GM12875 (cell line): ENCODE measurements around the gene MAP3K14.
A peak's percentile ranks its signal among the peaks of the same experiment; 100 is the strongest.

Source experiments
- H3K4me3 ChIP-seq: one replicate; pipeline ENCODE4 v1.5.1; 2011; ENCODE audit warnings: low read depth, low read length, control low read depth
- CTCF ChIP-seq: IDR thresholded peaks from 2 replicates; pipeline ENCODE4 v1.5.1; 2011; ENCODE audit warnings: low read depth, mild to moderate bottlenecking, control low read depth, inconsistent platforms, low read length, moderate library complexity, borderline replicate concordance; ENCODE audit not compliant: insufficient read depth

MAP3K14 gene

GRCh38 chr17:45251931-45252330 lies 64.9 kb downstream of the MAP3K14 start:
- no peak for TF ChIP-seq CTCF
- H3K4me3 ChIP-seq: no peak overlapping the region

- TF ChIP-seq CTCF: no peak
- peak overlapping the region; percentile 92 for H3K4me3 ChIP-seq
Measured at GRCh38 chr17:45248132-45248957, 68.5 kb downstream of the MAP3K14 start.

GRCh38 chr17:45247429-45248131 lies 69.2 kb downstream of the MAP3K14 start:
- no peak for TF ChIP-seq CTCF
- peak overlapping the region; percentile 92 for H3K4me3 ChIP-seq

GRCh38 chr17:45246861-45247428 lies 69.9 kb downstream of the MAP3K14 start:
- TF ChIP-seq CTCF: peak; percentile 54
- peak overlapping the region; percentile 92 for H3K4me3 ChIP-seq

GRCh38 chr17:45246338-45246737 lies 70.5 kb downstream of the MAP3K14 start:
- H3K4me3 ChIP-seq: no peak overlapping the region
- TF ChIP-seq CTCF: no peak

- no peak overlapping the region for H3K4me3 ChIP-seq
Measured at GRCh38 chr17:45244725-45245656, 71.8 kb downstream of the MAP3K14 start.

More at GRCh38 chr17:45244725-45245656, 71.8 kb downstream of the MAP3K14 start:
- TF ChIP-seq CTCF: no peak
